Cortex of kidney (tissue), 1 donor: ENCODE data around the gene NPPB.
"Not testable (repeated sequence)": the region's sequence is repeated elsewhere in the genome, so short reads cannot be mapped to it uniquely, and the experiment has no call there.

Source experiments
- DNase-seq: peaks from one replicate; lab custom pipeline; 2025; lab: John Stamatoyannopoulos, UW

Gene NPPB

DNA sequence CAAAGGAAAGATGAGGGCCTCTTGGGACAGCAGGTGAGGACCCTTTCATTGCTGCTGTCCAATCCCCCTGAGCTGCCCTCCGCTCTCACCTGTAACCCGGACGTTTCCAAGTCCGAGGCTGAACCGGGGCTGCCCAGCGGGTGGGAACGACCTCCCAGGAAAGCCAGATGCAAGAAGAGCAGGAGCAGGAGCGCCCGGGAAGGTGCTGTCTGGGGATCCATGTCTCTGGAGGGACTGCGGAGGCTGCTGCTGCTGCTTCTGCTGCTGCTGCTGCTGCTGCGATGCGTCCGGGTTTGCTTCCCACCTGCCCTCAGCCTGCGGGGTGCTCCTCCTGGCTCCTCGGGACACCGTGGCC, at the start of gene NPPB:
TSS of gene NPPB (minus strand) at position 333 of the 355 bp plus-strand sequence. CDS start at position 221, 112 bp downstream.
- DNase-seq = no peak

DNA sequence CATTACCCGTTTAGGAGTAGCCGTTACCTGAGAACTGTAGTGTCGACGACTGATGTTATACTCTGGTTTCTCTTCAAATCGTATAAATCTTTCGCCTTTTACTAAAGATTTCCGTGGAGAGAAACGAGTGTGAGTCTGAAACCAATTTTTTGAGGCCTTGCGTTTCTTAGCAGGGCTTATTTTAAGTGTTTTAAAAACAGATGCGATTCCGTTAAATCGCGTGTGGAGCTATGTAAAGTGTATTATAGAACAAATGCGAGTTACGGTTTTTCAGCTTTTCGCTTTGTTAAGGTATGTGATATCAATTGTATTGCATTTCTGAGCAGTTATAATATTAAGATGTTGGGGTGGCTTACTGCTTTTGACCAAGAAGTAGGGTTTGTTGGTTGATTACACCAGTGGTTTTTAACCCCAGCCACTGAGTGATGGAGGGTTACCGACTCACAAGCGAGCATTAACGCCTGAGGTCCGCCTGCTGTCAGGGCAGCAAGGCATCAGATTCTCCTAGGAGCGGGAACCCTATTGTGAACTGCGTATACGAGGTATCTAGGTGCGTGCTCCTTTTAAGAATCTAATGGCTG, 49.4 kb upstream of the NPPB start:
- no peak for DNase-seq

GRCh38 chr1:11907275-11908094, 48.7 kb upstream of the NPPB start:
- DNase-seq = no peak

GRCh38 chr1:11906870-11907269, 48.1 kb upstream of the NPPB start:
- no peak for DNase-seq

DNA sequence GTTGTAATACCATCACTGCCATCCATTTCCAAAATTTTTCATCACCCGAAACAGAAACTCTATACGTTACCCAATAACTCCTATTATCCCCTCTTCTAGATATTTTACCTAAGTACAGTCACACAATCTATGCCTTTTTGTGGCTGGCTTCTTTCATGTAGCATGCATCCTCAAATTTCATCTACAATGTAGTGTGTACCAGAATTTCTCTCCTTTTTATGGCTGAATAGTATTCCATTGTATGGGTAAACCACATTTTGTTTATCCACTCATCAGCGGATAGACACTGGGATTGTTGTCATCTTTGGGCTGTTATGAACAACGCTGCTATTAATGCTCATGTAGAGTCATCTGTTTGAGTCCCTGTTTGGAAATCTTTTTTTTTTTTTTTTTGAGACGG, 46.2 kb upstream of the NPPB start:
- DNase-seq = no peak

DNA sequence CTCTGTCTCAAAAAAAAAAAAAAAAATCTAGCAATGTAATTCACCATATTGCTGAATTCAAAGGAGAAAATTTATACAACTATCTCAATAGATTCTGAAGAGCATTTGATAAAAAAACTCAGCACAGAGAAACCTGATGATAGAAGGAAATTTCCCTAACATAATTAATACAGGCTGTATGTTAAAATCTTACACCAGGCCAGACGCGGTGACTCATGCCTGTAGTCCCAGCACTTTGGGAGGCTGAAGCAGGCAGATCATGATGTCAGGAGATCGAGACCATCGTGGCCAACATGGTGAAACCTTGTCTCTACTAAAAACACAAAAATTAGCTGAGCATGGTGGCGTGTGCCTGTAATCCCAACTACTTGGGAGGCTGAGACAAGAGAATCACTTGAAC, 45.4 kb upstream of the NPPB start:
- not testable (repeated sequence) for DNase-seq

GRCh38 chr1:11903210-11903609, 44.5 kb upstream of the NPPB start:
- no peak for DNase-seq

DNA sequence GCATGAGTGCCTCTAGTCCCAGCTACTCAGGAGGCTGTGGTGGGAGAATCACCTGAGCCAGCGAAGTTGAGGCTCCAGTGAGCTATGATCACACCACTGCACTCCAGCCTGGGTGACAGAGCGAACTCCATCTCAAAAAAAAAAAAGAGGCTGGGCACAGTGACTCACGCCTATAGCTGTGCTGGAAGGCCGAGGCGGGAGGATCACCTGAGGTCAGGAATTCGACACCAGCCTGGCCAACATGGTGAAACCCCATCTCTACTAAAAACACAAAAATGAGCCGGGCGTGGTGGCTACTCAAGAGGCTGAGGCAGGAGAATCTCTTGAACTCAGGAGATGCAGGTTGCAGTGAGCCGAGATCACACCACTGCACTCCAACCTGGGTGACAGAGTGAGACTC, 42.7 kb upstream of the NPPB start:
- not testable (repeated sequence) for DNase-seq

DNA sequence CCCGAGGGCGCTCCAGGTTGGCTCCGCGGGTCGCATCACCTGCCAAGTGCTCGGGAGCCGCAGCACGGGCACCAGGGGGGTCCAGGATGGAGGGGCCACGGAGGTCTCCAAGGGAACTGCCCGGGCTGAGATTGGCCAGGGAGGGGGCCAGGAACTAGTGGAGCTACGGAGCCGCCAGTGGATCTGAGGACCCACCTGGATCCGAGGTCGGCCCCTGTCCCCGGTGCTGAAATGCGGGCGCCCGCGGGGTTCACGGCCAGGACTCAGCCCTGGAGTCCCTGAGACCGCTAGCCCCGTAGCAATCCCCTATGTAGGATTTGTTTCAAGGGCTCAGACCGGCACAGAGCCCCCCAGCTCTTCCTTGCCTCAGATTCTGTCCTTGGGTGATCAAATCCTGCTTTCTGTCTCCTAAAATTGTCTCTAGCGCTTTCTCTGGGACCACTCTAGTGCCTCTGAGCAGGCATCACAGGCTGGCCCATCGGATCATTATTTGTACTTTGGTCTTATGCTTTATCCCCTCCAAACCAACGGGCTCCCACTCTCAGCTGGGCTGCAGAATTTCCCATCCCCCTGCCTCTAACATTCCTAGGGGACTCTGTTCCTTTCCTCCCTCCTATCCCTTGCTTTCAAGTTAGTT, 40.2 kb upstream of the NPPB start:
- DNase-seq = no peak

GRCh38 chr1:11898086-11898785, 39.5 kb upstream of the NPPB start:
- DNase-seq = no peak

GRCh38 chr1:11894501-11894900, 35.8 kb upstream of the NPPB start:
- not testable (repeated sequence) for DNase-seq

- DNase-seq = no peak
Measured at GRCh38 chr1:11893907-11894251, 35.1 kb upstream of the NPPB start.

DNA sequence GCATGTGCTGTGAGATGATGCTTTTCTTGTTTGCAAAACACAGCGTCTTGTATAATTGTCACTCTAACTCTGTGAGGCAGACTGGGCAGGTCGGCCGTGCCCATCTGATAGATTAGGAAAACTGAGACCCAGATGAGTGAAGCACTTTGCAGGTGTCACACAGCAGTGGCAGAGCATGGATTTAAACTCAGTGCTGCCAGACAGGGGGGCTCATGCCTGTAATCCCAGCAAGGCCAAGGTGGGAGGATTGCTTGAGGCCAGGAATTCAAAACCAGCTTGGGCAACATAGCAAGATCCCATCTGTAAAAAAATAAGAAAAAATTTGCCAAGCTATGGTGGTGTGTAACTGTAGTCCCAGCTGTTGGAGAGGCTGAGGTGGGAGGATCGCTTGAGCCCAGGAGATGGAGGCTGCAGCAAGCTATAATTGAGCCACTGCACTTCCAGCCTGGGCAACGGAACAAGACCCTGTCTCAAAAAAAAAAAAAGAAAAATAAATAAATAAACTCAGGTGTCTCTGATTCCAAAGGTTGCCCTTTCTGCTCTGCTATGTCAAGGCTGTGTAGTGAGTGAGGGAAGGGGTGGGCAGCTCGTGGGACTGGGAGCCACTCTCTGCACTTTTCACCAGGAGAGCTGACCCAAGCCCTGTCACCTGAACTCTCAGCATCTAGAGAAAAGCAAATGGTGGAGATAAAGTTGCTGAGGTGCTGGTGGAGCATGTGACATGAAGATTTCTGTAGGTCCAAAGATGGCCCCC, 32.9 kb upstream of the NPPB start:
- DNase-seq = no peak

DNA sequence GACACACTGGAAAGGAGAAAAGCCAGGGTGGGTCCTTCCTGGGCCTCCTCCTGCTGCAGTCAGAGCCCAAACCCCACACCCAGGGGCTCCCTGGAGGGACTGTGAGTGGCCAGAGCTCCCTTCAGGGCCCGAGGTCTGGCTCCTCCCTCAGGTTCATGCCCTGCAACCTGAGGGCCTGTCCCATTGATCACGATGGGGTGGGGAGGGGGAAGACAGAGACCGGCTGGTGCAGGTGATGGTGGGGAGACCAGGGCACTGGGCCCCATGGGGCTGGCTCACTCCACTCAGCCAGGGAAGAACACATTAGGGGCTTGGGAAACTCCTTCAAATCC, 30.1 kb upstream of the NPPB start:
- DNase-seq = no peak

DNA sequence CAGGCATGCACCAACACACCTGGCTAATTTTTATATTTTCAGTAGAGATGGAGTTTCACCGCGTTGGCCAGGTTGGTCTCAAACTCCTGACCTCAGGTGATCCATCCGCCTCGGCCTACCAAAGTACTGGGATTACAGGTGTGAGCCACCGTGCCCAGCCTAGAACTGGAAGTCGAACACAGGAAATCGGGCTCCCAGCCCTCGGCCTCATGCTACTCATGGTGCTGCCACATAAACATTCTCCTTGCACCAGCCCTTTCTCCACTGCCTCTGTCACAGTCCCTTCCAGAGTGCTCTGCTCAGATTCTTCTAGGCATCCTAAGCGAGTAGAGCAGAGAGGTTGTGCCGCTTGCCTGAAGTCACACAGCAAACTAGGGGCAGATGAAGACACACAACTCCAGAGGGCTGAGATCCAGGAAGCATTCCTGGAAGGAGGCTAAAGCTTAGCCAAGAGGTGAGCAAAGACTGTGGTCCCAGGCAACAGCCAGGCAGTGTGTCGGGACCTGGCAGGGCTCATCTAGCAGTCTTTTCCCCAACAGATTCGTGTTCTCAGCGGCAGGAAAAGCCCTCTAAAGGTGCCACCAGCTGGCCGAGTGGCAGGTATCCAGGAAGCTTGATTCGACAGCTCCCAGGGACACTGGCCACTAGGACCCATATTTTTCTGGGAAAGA, 29.6 kb upstream of the NPPB start:
- DNase-seq = no peak

- no peak for DNase-seq
Measured at GRCh38 chr1:11887666-11888007, 28.9 kb upstream of the NPPB start.

- no peak for DNase-seq
Measured at GRCh38 chr1:11886986-11887665, 28.4 kb upstream of the NPPB start.

DNA sequence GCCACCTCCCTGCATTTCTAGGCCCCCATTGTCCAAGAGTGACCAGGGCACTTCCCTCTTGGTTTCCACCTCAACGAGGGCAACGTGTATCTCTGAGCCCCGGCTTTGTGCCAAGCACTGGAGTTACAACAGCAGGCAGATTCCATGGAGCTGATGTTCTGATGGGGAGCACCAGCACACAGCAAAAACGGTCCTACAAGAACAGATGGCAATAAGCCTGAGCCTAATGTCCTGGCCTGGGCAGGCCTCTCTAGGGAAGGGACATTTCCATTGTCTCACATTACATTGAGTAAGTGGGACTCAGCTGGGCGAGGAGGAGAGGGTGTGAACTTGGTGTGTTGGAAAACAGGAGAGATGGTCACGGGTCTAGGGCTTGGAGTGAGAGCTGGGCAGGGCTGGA, 27.2 kb upstream of the NPPB start:
- DNase-seq = no peak

GRCh38 chr1:11882814-11883538, 24.2 kb upstream of the NPPB start:
- no peak for DNase-seq

GRCh38 chr1:11881749-11882441, 23.1 kb upstream of the NPPB start:
- no peak for DNase-seq
